ENCODE results near the gene ARL5B.
A peak's percentile ranks its signal among the peaks of the same experiment; 100 is the strongest.

Gene ARL5B

GRCh38 chr10:18647945-18648344 is 11.3 kb upstream of the ARL5B start:
- Mint-ChIP-seq H3K27ac (peak overlapping the region; percentile 43), H3K9me3 (no peaks in the 10 kb centered on the region), H3K27me3 (ENCODE audit: low read depth) (no peaks in the 10 kb centered on the region), H3K36me3 (ENCODE audit: low read depth) (peaks cover 10% of the 10 kb centered on the region), H3K4me3 (peak overlapping the region; percentile 31), H3K4me1 (ENCODE audit: low read depth) (peaks cover 37% of the 10 kb centered on the region)

GRCh38 chr10:18649364-18649959 is 9.8 kb upstream of the ARL5B start:
- peak overlapping the region; percentile 93 for H3K4me3 Mint-ChIP-seq
- peak overlapping the region; percentile 98 for H3K27ac Mint-ChIP-seq
- H3K27me3 Mint-ChIP-seq (ENCODE audit: low read depth): no peaks in the 10 kb centered on the region
- H3K36me3 Mint-ChIP-seq (ENCODE audit: low read depth): peaks cover 10% of the 10 kb centered on the region
- peaks cover 35% of the 10 kb centered on the region for H3K4me1 Mint-ChIP-seq (ENCODE audit: low read depth)
- H3K9me3 Mint-ChIP-seq: no peaks in the 10 kb centered on the region

GRCh38 chr10:18650404-18650997 is 8.7 kb upstream of the ARL5B start:
- Mint-ChIP-seq H3K4me3 (peak overlapping the region; percentile 93), H3K9me3 (no peaks in the 10 kb centered on the region), H3K27ac (peak overlapping the region; percentile 98), H3K27me3 (ENCODE audit: low read depth) (no peaks in the 10 kb centered on the region), H3K36me3 (ENCODE audit: low read depth) (peaks cover 14% of the 10 kb centered on the region), H3K4me1 (ENCODE audit: low read depth) (peaks cover 35% of the 10 kb centered on the region)

GRCh38 chr10:18651324-18652007 is 7.8 kb upstream of the ARL5B start, which contains the start of gene NSUN6:
NSUN6 (minus strand) TSS chr10:18651587; CDS start chr10:18651203, 384 bp downstream.
- peak within 1 kb of the TSS; percentile 93 for H3K4me3 Mint-ChIP-seq
- peaks cover 15% of the 10 kb centered on the region for H3K36me3 Mint-ChIP-seq (ENCODE audit: low read depth)
- no peaks in the 10 kb centered on the region for H3K9me3 Mint-ChIP-seq
- H3K4me1 Mint-ChIP-seq (ENCODE audit: low read depth): peaks cover 37% of the 10 kb centered on the region
- H3K27me3 Mint-ChIP-seq (ENCODE audit: low read depth): no peaks in the 10 kb centered on the region
- peak within 1 kb of the TSS; percentile 98 for H3K27ac Mint-ChIP-seq

GRCh38 chr10:18653112-18653511 is 6.1 kb upstream of the ARL5B start:
- peaks cover 15% of the 10 kb centered on the region for H3K36me3 Mint-ChIP-seq (ENCODE audit: low read depth)
- H3K9me3 Mint-ChIP-seq: no peaks in the 10 kb centered on the region
- H3K4me3 Mint-ChIP-seq: no peak overlapping the region
- peaks cover 40% of the 10 kb centered on the region for H3K4me1 Mint-ChIP-seq (ENCODE audit: low read depth)
- no peaks in the 10 kb centered on the region for H3K27me3 Mint-ChIP-seq (ENCODE audit: low read depth)
- no peak overlapping the region for H3K27ac Mint-ChIP-seq

GRCh38 chr10:18656724-18657123 is 2.5 kb upstream of the ARL5B start:
- H3K27ac Mint-ChIP-seq: no peak overlapping the region
- no peak overlapping the region for H3K4me3 Mint-ChIP-seq

GRCh38 chr10:18658271-18659124 is 733 bp upstream of the ARL5B start:
- no peaks in the 10 kb centered on the region for H3K27me3 Mint-ChIP-seq (ENCODE audit: low read depth)

More at GRCh38 chr10:18656724-18657123, 2.5 kb upstream of the ARL5B start:
- peaks cover 24% of the 10 kb centered on the region for H3K36me3 Mint-ChIP-seq (ENCODE audit: low read depth)
- peaks cover 32% of the 10 kb centered on the region for H3K4me1 Mint-ChIP-seq (ENCODE audit: low read depth)
- H3K9me3 Mint-ChIP-seq: no peaks in the 10 kb centered on the region
- no peaks in the 10 kb centered on the region for H3K27me3 Mint-ChIP-seq (ENCODE audit: low read depth)

GRCh38 chr10:18659819-18660535 is 746 bp downstream of the ARL5B start:
- peak overlapping the region; percentile 98 for H3K4me3 Mint-ChIP-seq
- no peaks in the 10 kb centered on the region for H3K27me3 Mint-ChIP-seq (ENCODE audit: low read depth)
- peak overlapping the region; percentile 97 for H3K27ac Mint-ChIP-seq
- H3K9me3 Mint-ChIP-seq: no peaks in the 10 kb centered on the region
- H3K4me1 Mint-ChIP-seq (ENCODE audit: low read depth): peaks cover 36% of the 10 kb centered on the region
- H3K36me3 Mint-ChIP-seq (ENCODE audit: low read depth): peaks cover 25% of the 10 kb centered on the region

More at GRCh38 chr10:18658271-18659124, 733 bp upstream of the ARL5B start:
- Mint-ChIP-seq H3K27ac (peak overlapping the region; percentile 97), H3K36me3 (ENCODE audit: low read depth) (peaks cover 26% of the 10 kb centered on the region), H3K4me1 (ENCODE audit: low read depth) (peaks cover 31% of the 10 kb centered on the region), H3K9me3 (no peaks in the 10 kb centered on the region), H3K4me3 (peak overlapping the region; percentile 98)

GRCh38 chr10:18660816-18661431 is 1.7 kb downstream of the ARL5B start:
- Mint-ChIP-seq H3K4me1 (ENCODE audit: low read depth) (peaks cover 42% of the 10 kb centered on the region), H3K27me3 (ENCODE audit: low read depth) (no peaks in the 10 kb centered on the region), H3K27ac (peak overlapping the region; percentile 6), H3K4me3 (peak overlapping the region; percentile 77), H3K9me3 (no peaks in the 10 kb centered on the region), H3K36me3 (ENCODE audit: low read depth) (peaks cover 23% of the 10 kb centered on the region)

GRCh38 chr10:18664841-18665478 is 5.7 kb downstream of the ARL5B start:
- Mint-ChIP-seq H3K4me1 (ENCODE audit: low read depth) (peaks cover 36% of the 10 kb centered on the region), H3K27ac (no peak overlapping the region), H3K36me3 (ENCODE audit: low read depth) (peaks cover 24% of the 10 kb centered on the region), H3K9me3 (no peaks in the 10 kb centered on the region), H3K27me3 (ENCODE audit: low read depth) (no peaks in the 10 kb centered on the region), H3K4me3 (no peak overlapping the region)

- Mint-ChIP-seq H3K27me3 (ENCODE audit: low read depth) (no peaks in the 10 kb centered on the region), H3K4me3 (no peak overlapping the region), H3K36me3 (ENCODE audit: low read depth) (peaks cover 28% of the 10 kb centered on the region), H3K9me3 (no peaks in the 10 kb centered on the region), H3K4me1 (ENCODE audit: low read depth) (peaks cover 33% of the 10 kb centered on the region), H3K27ac (no peak overlapping the region)
Observed at GRCh38 chr10:18665815-18666558, 6.8 kb downstream of the ARL5B start.

GRCh38 chr10:18666810-18667209 is 7.6 kb downstream of the ARL5B start:
- Mint-ChIP-seq H3K27ac (no peak overlapping the region), H3K27me3 (ENCODE audit: low read depth) (no peaks in the 10 kb centered on the region), H3K9me3 (no peaks in the 10 kb centered on the region), H3K36me3 (ENCODE audit: low read depth) (peaks cover 23% of the 10 kb centered on the region), H3K4me1 (ENCODE audit: low read depth) (peaks cover 25% of the 10 kb centered on the region), H3K4me3 (no peak overlapping the region)
